Forelimb muscle (tissue), 1 donor: ENCODE results near the gene TEX13C. TPM values are rescaled to one million over a fixed set of nuclear protein-coding genes. Genes with fewer than 3 reads are reported as not detected.
"Not testable (repeated sequence)": the region's sequence is repeated elsewhere in the genome, so short reads cannot be mapped to it uniquely, and the experiment has no call there.

ENCODE experiments used
- DNase-seq: peaks from one replicate; pipeline ENCODE4 v3.0.0-alpha.2; 2013; ENCODE audit warnings: low read depth
- polyA plus RNA-seq: library from polyadenylated mRNA; unstranded; fragments of 120-200 nt; gene quantifications from one replicate; pipeline ENCODE4 v1.2.1, GENCODE V29; 2013; ENCODE audit not compliant: insufficient read length

Gene TEX13C
- not detected for polyA plus RNA-seq

GRCh38 chrX:125319646-125320521 is at the start of gene TEX13C:
TSS of gene TEX13C (plus strand) at chrX:125319871. CDS start at chrX:125320120, 249 bp downstream.
- DNase-seq = no peak

DNA sequence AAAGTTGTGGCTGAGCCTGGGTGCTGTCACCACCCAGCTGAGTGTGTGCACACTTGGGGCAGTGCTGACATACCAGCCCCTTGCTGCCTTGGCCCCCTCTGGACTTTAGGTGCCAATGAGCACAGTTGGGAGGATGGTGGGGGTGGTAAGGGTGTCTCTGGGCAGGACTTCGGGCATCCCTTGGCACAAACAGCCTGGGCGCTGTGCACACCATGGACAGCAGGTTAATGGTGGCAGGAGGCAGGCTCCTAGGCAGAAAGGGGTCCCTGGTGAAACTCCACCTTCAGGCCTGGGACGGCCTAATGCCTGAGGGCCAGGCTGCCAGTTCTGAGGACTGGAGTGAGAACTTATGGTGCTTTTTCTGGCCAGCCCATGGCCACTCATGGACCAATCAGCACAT is 32.4 kb upstream of the TEX13C start:
- DNase-seq = no peak

GRCh38 chrX:125288343-125288742 is 31.3 kb upstream of the TEX13C start:
- DNase-seq = no peak

DNA sequence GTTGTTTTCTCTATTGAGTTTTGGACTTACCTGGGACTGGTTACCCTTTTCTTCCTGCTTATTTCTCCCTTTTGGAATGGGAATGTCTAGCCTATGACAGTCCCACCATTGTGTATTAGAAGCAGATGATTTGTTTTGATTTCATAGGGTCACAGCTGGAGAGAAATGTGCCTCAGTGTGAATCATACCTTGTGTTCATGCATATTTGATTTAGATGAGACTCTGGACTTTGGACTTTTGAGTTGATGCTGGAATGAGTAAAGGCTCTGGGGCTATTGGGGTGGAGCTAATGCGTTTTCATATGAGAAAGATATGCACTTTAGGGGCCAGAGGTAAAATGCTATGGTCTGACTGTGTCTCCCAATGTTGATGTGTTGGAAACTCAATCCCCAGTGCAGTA is 30.5 kb upstream of the TEX13C start:
- no peak for DNase-seq

GRCh38 chrX:125289920-125290319 is 29.8 kb upstream of the TEX13C start:
- DNase-seq = no peak

DNA sequence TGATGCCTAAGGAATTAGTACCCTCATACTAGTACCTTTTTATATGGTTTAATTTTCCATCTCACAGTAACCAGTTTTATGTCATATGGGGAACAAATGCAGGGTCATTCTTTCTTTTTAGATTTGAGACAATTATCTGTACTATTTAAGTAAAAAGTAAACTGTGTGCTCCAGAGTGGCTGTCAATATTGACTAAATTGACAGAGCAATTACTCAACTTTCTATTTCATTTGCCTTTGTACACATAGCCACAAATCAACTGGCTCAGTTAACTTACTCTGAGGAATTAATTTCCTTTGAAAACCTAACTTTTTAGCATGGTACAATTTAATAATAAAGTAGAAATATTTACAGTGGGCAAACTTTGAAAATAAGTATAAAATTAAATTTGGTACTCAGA is 28.5 kb upstream of the TEX13C start:
- DNase-seq = no peak

- no peak for DNase-seq
Measured at GRCh38 chrX:125293850-125294780, 25.6 kb upstream of the TEX13C start.

GRCh38 chrX:125295337-125295736 is 24.3 kb upstream of the TEX13C start:
- no peak for DNase-seq

DNA sequence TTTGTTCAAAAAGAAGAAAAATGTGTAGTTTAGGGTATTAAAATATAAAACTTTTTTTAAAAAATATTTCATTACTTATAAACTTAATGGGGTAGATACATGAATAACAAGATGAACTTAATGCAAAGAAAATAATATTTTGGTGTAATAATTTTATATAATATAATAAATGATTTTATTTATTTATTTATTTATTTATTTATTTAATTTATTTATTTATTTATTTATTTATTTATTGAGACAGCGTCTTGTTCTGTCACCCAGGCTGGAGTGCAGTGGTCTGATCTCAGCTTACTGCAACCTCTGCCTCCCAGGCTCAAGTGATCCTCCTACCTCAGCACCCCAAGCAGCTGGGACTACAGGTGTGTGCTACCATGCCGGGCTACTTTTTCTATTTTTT is 20.8 kb upstream of the TEX13C start:
- no peak for DNase-seq

- no peak for DNase-seq
Measured at GRCh38 chrX:125306335-125306866, 13.3 kb upstream of the TEX13C start.

DNA sequence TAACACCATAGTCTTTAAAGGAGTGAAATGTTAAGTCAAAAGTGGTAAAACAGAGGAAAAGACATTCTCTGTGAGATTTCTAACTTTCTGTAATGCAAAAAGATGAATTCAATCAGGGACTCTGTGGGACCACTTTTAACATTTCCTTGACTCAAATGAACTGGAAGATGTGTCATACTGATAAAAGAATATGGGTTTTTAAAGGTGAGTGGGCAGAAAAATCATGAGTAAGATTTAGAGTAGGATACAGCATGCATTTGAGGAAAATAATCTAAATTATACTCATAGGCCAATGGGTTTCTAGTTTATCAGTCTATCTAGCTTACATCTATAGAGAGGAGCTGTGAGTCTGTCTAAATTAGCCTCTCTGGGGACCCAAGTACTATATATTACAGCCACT is 11.0 kb upstream of the TEX13C start:
- DNase-seq = no peak

GRCh38 chrX:125319166-125319565 is 505 bp upstream of the TEX13C start:
- not testable (repeated sequence) for DNase-seq

GRCh38 chrX:125322431-125322830 is 2.8 kb downstream of the TEX13C start:
- DNase-seq = no peak

- no peak for DNase-seq
Measured at GRCh38 chrX:125326599-125326998, 6.9 kb downstream of the TEX13C start.

DNA sequence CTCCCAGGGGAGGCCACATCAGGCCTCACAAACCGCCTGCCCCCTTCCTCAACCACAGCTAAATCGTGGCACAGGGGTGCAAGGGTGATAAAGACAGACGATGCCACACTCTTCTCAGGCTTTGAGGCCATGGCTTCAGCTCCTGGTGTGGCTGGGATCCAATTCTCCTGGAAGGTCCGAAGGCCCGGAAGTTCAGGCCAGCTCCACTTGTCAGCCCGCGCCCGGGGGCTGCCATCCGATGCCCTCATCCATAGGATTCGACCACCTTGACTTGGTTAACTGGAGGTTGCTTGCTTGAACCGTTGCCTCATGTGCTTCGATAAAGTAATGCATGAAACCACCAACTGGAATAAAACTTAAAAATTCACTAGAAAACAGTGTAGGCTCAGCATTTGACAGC is 8.2 kb downstream of the TEX13C start:
- no peak for DNase-seq

GRCh38 chrX:125333583-125333982 is 13.9 kb downstream of the TEX13C start:
- DNase-seq = no peak

DNA sequence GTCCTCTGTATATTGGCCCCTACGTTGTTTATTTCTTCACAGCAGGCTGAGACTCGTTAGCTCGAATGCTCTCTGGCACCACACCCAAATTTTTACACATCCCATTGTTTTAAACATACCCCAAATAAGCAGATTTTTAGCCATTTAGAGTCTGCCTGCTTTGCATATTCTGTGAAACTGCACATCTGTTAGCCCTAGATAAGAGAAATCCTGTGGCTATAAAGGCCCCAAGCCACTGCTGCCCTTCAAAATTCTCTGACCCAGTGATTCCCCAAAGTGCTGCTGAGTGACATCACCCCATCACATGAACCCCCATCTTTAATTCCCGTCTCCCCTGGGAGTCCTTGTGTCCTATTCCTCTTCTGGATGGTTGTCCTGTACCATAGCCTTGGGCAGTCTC is 20.8 kb downstream of the TEX13C start:
- no peak for DNase-seq

GRCh38 chrX:125374169-125374568 is 54.5 kb downstream of the TEX13C start:
- no peak for DNase-seq
